Myocyte (in vitro differentiated cells): ENCODE data around the gene FRMD1. TPM values are rescaled to one million over a fixed set of nuclear protein-coding genes. Genes with fewer than 3 reads are reported as not detected.

Experiments
- DNase-seq: peaks from one replicate; pipeline ENCODE4 v3.0.0-alpha.2; 2012; ENCODE audit warnings: low read depth
- total RNA-seq: library from RNA; depleted of rRNA; stranded (reverse); fragments of >200 nt; gene quantifications from 2 replicates; pipeline ENCODE4 v1.2.3, GENCODE V29; 2014

Gene FRMD1
- total RNA-seq, 1 donor from 2014 or later = not detected

DNA sequence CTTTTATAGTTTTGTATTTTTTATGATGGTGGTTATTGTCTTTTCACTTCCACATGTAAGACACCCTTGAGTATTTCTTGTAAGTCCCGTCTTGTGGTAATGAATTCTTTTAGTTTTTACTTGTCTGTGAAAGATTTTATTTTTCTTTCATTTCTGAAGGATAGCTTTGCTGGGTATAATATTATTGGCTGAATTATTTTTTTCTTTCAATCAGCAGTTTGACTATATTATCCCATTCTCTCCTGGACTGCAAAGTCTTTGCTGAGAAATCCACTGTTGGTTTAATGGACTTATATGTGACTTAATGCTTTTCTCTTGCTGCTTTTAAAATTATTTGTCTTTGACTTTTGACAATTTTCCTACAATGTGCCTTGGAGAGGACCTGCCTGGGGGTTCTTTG is 67.7 kb downstream of the FRMD1 start:
- DNase-seq = no peak

DNA sequence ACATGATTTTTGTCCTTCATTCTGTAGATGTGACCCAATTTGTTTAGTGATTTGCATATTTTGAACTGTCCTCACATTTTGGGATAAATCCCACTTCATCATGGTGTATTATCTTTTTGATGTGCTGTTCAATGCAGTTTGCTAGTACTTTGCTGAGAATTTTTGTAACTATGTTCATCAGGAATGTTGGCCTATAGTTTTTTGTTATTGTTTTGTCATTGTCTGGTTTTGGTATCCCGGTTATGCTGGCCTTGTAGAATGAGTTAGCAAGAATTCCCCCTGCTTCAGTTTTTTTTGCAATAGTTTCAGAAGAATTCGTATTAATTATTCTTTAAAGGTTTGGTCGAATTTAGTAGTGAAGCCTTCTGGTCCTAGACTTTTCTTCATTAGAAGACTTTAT is 69.7 kb downstream of the FRMD1 start:
- DNase-seq = no peak

DNA sequence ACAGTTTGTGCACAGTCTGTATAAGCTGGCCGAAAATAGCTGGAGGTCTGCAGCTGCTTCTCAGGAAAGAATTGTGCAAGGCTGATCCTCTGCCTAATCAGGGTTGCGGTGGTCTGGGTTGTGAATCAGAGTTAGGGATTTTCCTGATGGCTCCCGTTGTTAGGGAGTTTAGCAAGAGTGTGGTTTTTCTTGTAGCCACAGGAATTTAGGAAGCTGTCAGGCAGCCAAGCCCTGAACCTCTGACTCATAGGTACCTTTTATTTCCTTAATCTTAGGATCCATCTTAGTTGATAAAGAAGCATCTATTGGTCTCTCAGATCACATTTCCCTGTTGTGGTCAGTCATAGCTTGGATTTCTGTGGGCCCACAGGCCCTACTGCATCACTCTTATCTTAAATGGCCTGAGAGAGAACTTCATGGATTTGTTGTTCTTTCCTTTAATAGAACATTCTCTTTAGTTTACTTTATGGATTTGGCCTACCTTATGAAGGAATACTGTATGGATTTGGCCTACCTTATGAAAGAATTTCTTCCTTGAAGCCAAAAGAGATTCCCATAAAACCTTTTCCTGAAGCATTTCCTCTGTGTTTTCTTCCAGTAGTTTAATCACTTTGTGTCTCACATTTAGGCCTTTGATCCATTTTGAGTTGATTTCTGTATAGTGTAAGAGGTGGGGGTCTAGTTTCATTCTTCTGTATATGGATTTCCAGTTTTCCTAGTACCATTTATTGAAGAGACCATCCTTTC is 71.2 kb downstream of the FRMD1 start:
- DNase-seq = peak; percentile 99

DNA sequence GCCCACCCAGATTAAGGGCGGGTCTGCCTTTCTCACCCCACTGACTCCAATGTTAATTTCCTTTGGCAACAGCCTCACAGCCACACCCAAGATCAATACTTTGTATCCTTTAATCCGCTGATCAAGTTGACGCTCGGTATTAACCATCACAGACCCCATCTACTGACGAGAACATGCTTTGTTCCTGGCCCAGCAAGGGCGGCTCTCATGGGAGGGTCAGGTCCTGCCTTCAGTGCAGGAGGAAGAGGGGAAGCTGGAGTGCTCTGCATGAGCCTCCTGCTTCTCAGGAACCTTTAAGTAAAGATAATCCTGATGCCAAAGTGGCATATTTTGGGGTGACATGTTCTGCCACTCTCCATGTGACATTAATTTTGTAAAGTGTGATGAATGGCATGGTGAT is 73.2 kb downstream of the FRMD1 start:
- no peak for DNase-seq

DNA sequence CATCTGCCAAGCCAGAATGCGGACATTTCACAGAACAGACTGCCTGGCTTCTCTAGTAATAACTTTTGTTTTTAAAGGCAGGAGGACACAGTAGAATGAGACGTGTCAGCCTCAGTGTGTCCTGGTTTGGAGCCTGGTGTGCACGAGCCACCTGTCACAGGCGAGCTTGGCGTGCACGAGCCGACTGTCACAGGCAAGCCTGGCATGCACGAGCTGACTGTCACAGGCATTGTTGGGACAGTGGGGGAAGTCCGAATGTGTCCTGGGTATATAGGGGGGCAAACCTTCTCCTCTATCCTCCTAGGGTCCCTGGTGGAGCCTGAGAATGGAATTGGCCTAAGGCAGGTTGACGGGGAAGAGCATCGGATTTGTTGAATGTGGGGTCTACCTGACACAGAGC is 74.1 kb downstream of the FRMD1 start:
- DNase-seq = no peak

DNA sequence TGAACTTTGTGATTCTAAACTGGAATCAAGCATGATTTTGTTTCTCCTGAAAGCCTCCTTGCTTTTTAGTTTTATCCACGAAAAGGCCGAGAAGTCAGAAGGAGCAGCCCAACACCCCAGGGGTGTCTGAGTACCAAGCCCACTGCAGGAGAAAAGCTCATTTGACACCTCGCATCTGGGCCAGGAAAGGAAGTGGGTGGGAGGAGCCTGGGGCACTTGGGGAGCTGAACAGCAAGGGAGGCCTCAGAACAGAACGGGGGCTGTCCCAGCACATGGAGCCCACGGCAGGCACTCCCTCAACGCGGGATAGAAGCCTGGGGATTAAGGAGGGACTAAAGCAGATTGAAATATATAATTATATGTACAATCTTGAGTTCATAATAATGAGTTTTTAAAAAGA is 75.0 kb downstream of the FRMD1 start:
- DNase-seq = no peak

Other genes starting within 250 kb of the FRMD1 start
- 0.16 TPM in 1 of 2 replicates, not detected in the other for gene KIF25, start 81.5 kb downstream of the FRMD1 start, total RNA-seq
- not detected in 2 replicates for gene DACT2, start 240.6 kb upstream of the FRMD1 start, total RNA-seq